ENCODE data around the gene CFAP61.
"Not testable (repeated sequence)": the region's sequence is repeated elsewhere in the genome, so short reads cannot be mapped to it uniquely, and the experiment has no call there.

CFAP61 gene

GRCh38 chr20:20052074-20052970 is at the start of gene CFAP61, which contains the start of gene CRNKL1:
Gene CFAP61, plus strand, starts transcription at chr20:20052532. Its CDS starts 4,122 bp downstream, at chr20:20056654.
Gene CRNKL1, minus strand, starts transcription at chr20:20052466. Its CDS starts 124 bp downstream, at chr20:20052342.
- DNase-seq (ENCODE audit: low read depth): peak; percentile 96

- no peak for DNase-seq (ENCODE audit: low read depth)
Measured at GRCh38 chr20:20003031-20003954, 49.0 kb upstream of the CFAP61 start.

- DNase-seq (ENCODE audit: low read depth): not testable (repeated sequence)
Measured at GRCh38 chr20:20003955-20004322, 48.4 kb upstream of the CFAP61 start.

GRCh38 chr20:20005342-20005741 is 47.0 kb upstream of the CFAP61 start:
- no peak for DNase-seq (ENCODE audit: low read depth)

- no peak for DNase-seq (ENCODE audit: low read depth)
Measured at GRCh38 chr20:20009784-20010253, 42.5 kb upstream of the CFAP61 start.

GRCh38 chr20:20010639-20011500 is 41.5 kb upstream of the CFAP61 start:
- DNase-seq (ENCODE audit: low read depth): no peak

- DNase-seq (ENCODE audit: low read depth): no peak
Measured at GRCh38 chr20:20012541-20012940, 39.8 kb upstream of the CFAP61 start.

- DNase-seq (ENCODE audit: low read depth): no peak
Measured at GRCh38 chr20:20014659-20015058, 37.7 kb upstream of the CFAP61 start.

GRCh38 chr20:20017001-20017843 is 35.1 kb upstream of the CFAP61 start, which contains the start of gene NAA20:
Gene NAA20, plus strand, starts transcription at chr20:20017362. Its CDS starts 35 bp downstream, at chr20:20017397.
- peak; percentile 61 for DNase-seq (ENCODE audit: low read depth)

GRCh38 chr20:20017844-20018185 is 34.5 kb upstream of the CFAP61 start:
- DNase-seq (ENCODE audit: low read depth): no peak

GRCh38 chr20:20018366-20018765 is 34.0 kb upstream of the CFAP61 start:
- DNase-seq (ENCODE audit: low read depth): no peak

GRCh38 chr20:20019123-20019522 is 33.2 kb upstream of the CFAP61 start:
- DNase-seq (ENCODE audit: low read depth): no peak

- no peak for DNase-seq (ENCODE audit: low read depth)
Measured at GRCh38 chr20:20020908-20021307, 31.4 kb upstream of the CFAP61 start.

- no peak for DNase-seq (ENCODE audit: low read depth)
Measured at GRCh38 chr20:20021835-20022234, 30.5 kb upstream of the CFAP61 start.

- no peak for DNase-seq (ENCODE audit: low read depth)
Measured at GRCh38 chr20:20022498-20022897, 29.8 kb upstream of the CFAP61 start.

GRCh38 chr20:20023395-20023794 is 28.9 kb upstream of the CFAP61 start:
- no peak for DNase-seq (ENCODE audit: low read depth)

- DNase-seq (ENCODE audit: low read depth): no peak
Measured at GRCh38 chr20:20024942-20025341, 27.4 kb upstream of the CFAP61 start.

GRCh38 chr20:20027284-20027683 is 25.0 kb upstream of the CFAP61 start:
- DNase-seq (ENCODE audit: low read depth): no peak

- DNase-seq (ENCODE audit: low read depth): no peak
Measured at GRCh38 chr20:20031790-20032189, 20.5 kb upstream of the CFAP61 start.

- no peak for DNase-seq (ENCODE audit: low read depth)
Measured at GRCh38 chr20:20034486-20034885, 17.8 kb upstream of the CFAP61 start.

GRCh38 chr20:20036756-20037155 is 15.6 kb upstream of the CFAP61 start:
- no peak for DNase-seq (ENCODE audit: low read depth)

All from HS-27A (cell line).